Lower lobe of right lung (tissue), 2 donors: ENCODE data around the gene MRM1. TPM values are rescaled to one million over a fixed set of nuclear protein-coding genes. Genes with fewer than 3 reads are reported as not detected.

Source experiments
- ATAC-seq, 2 donors: fragments of 200-7000 bp; cut with Tn5 transposase; one replicate each; pipeline ENCODE4 v1.9.1; 2020 to 2022; ENCODE audit warnings: mild to moderate bottlenecking in 2 of 2, moderate library complexity in 2 of 2
- DNase-seq: peaks from one replicate; pipeline ENCODE4 v3.0.0-alpha.2; 2020
- H3K27ac ChIP-seq: fragments of 200-600 bp; one replicate; pipeline ENCODE4 v1.8.0; 2022
- H3K27me3 ChIP-seq: fragments of 200-600 bp; one replicate; pipeline ENCODE4 v1.8.0; 2022; ENCODE audit warnings: low read depth
- H3K36me3 ChIP-seq: fragments of 200-600 bp; one replicate; pipeline ENCODE4 v1.8.0; 2022; ENCODE audit warnings: mild to moderate bottlenecking
- H3K4me1 ChIP-seq: fragments of 200-600 bp; one replicate; pipeline ENCODE4 v1.8.0; 2022
- H3K4me3 ChIP-seq: fragments of 200-600 bp; one replicate; pipeline ENCODE4 v1.8.0; 2022; ENCODE audit warnings: mild to moderate bottlenecking
- H3K9me3 ChIP-seq: fragments of 200-600 bp; one replicate; pipeline ENCODE4 v1.8.0; 2022
- CTCF ChIP-seq: fragments of 200-600 bp; IDR thresholded peaks from one replicate; pipeline ENCODE4 v1.8.0; 2022; ENCODE audit warnings: antibody characterized with exemption, mild to moderate bottlenecking
- intact Hi-C: fragments of 100-400 bp; cut with DNase I; formaldehyde crosslinking; loops from one replicate; pipeline ENCODE4 v1.11.0; 2022
- total RNA-seq: library from RNA; stranded (reverse); fragmentation: NEBNext Ultra II Directional; extraction: Animal tissue kit (Norgen Biotek cat#: 25700); gene quantifications from one replicate; pipeline ENCODE4 v1.2.1, GENCODE V29; 2021
- donor health status: DM: no; HTN: yes; CAD: no; lungs with severe emphysema.

Gene MRM1
- total RNA-seq, 1 donor from 2014 or later, result 6.6 TPM

GRCh38 chr17:36641877-36642845 lies 40.8 kb downstream of the MRM1 start:
- no peaks in the 10 kb centered on the region for H3K9me3 ChIP-seq
- no peak overlapping the region for H3K27ac ChIP-seq
- no peaks in the 10 kb centered on the region for H3K36me3 ChIP-seq
- DNase-seq (no peak), ATAC-seq (peak; percentile 24 to 37)
- intact Hi-C loops, result no loop called here
- TF ChIP-seq CTCF, result no peak
- peaks cover 85% of the 10 kb centered on the region for H3K27me3 ChIP-seq
- peak overlapping the region; percentile 43 for H3K4me3 ChIP-seq
- H3K4me1 ChIP-seq, result peaks cover 10% of the 10 kb centered on the region

GRCh38 chr17:36643086-36643685 lies 41.8 kb downstream of the MRM1 start:
- Histone ChIP-seq H3K4me3 (no peak overlapping the region), H3K9me3 (no peaks in the 10 kb centered on the region), H3K27ac (no peak overlapping the region), H3K4me1 (peaks cover 10% of the 10 kb centered on the region), H3K27me3 (peaks cover 76% of the 10 kb centered on the region), H3K36me3 (no peaks in the 10 kb centered on the region)
- TF ChIP-seq CTCF, result no peak
- intact Hi-C loops, result no loop called here
- no peak for ATAC-seq
- DNase-seq, result no peak

- Histone ChIP-seq H3K27ac (no peak overlapping the region), H3K9me3 (no peaks in the 10 kb centered on the region), H3K27me3 (peaks cover 55% of the 10 kb centered on the region), H3K36me3 (no peaks in the 10 kb centered on the region), H3K4me3 (no peak overlapping the region), H3K4me1 (peaks cover 10% of the 10 kb centered on the region)
- no peak for TF ChIP-seq CTCF
- no peak for ATAC-seq
- intact Hi-C loops, result no loop called here
- DNase-seq, result no peak
These were observed 44.0 kb downstream of the MRM1 start for GRCh38 chr17:36645422-36645821.

GRCh38 chr17:36647636-36648035 lies 46.3 kb downstream of the MRM1 start:
- no peaks in the 10 kb centered on the region for H3K9me3 ChIP-seq

More at GRCh38 chr17:36647636-36648035, 46.3 kb downstream of the MRM1 start:
- DNase-seq (no peak), ATAC-seq (no peak)
- no peak for TF ChIP-seq CTCF
- H3K4me3 ChIP-seq, result no peak overlapping the region
- H3K4me1 ChIP-seq, result no peaks in the 10 kb centered on the region
- intact Hi-C loops, result no loop called here
- H3K27ac ChIP-seq, result no peak overlapping the region
- H3K36me3 ChIP-seq, result no peaks in the 10 kb centered on the region
- peaks cover 38% of the 10 kb centered on the region for H3K27me3 ChIP-seq
